ENCODE results near the gene ACAD9. TPM values are rescaled to one million over a fixed set of nuclear protein-coding genes. Genes with fewer than 3 reads are reported as not detected.

Gene ACAD9
- total and polyA plus RNA-seq, 2 of the 13 experiments (the other 11 are each of a cell fraction or from before 2014, with no cell fraction given): 15.3 to 38.2 TPM

GRCh38 chr3:128942161-128942952 lies 62.9 kb downstream of the ACAD9 start (continued):
- TF ChIP-seq ZBTB21 (CRISPR knock-in tag; IDR thresholded peaks at IDR 0.05) (no peak), HOXA5 (CRISPR knock-in tag; IDR thresholded peaks at IDR 0.05) (no peak), SETDB1 (CRISPR knock-in tag; IDR thresholded peaks at IDR 0.05; ENCODE audit: borderline replicate concordance) (no peak), FIP1L1 (IDR thresholded peaks at IDR 0.05; ENCODE audit: borderline replicate concordance, insufficient read depth, low read depth, low read length) (no peak), TOE1 (CRISPR knock-in tag; IDR thresholded peaks at IDR 0.05) (no peak), ZNF383 (CRISPR knock-in tag; IDR thresholded peaks at IDR 0.05; ENCODE audit: borderline replicate concordance) (no peak), NCOA5 (CRISPR knock-in tag; IDR thresholded peaks at IDR 0.05) (no peak), CENPBD1 (CRISPR knock-in tag; IDR thresholded peaks at IDR 0.05; ENCODE audit: borderline replicate concordance, low read depth) (no peak), SRSF9 (IDR thresholded peaks at IDR 0.05; ENCODE audit: borderline replicate concordance, insufficient read depth, low read depth, low read length, poor library complexity, severe bottlenecking) (no peak), RAD21 (CRISPR knock-in tag; IDR thresholded peaks at IDR 0.05) (no peak), ZNF329 (CRISPR knock-in tag; IDR thresholded peaks at IDR 0.05; ENCODE audit: low read depth) (no peak), PHF20 (CRISPR knock-in tag; IDR thresholded peaks at IDR 0.05) (no peak), ZIK1 (CRISPR knock-in tag; IDR thresholded peaks at IDR 0.05; ENCODE audit: borderline replicate concordance, low read depth) (no peak), SKIL (CRISPR knock-in tag; IDR thresholded peaks at IDR 0.05; ENCODE audit: borderline replicate concordance) (no peak), MEF2D (CRISPR knock-in tag; IDR thresholded peaks at IDR 0.05) (no peak), JUNB (CRISPR knock-in tag; IDR thresholded peaks at IDR 0.05; ENCODE audit: borderline replicate concordance) (no peak), SMARCC2 (IDR thresholded peaks at IDR 0.05) (no peak), MIXL1 (CRISPR knock-in tag; IDR thresholded peaks at IDR 0.05) (no peak), HIC2 (CRISPR knock-in tag; IDR thresholded peaks at IDR 0.05; ENCODE audit: low read depth) (no peak), POLR2AphosphoS5 (IDR thresholded peaks at IDR 0.05; ENCODE audit: low read depth, low read length) (no peak), TFE3 (CRISPR knock-in tag; IDR thresholded peaks at IDR 0.05) (no peak), JDP2 (CRISPR knock-in tag; IDR thresholded peaks at IDR 0.05; ENCODE audit: borderline replicate concordance) (no peak), CBX2 (IDR thresholded peaks at IDR 0.05; ENCODE audit: low read depth, low read length) (no peak), CBX2 (CRISPR knock-in tag; IDR thresholded peaks at IDR 0.05; ENCODE audit: low read depth) (no peak)

Data from HepG2 (cell line).